Measurements from ENCODE around the gene KRTAP4-8.
"Not testable (repeated sequence)": the region's sequence is repeated elsewhere in the genome, so short reads cannot be mapped to it uniquely, and the experiment has no call there.

DNA sequence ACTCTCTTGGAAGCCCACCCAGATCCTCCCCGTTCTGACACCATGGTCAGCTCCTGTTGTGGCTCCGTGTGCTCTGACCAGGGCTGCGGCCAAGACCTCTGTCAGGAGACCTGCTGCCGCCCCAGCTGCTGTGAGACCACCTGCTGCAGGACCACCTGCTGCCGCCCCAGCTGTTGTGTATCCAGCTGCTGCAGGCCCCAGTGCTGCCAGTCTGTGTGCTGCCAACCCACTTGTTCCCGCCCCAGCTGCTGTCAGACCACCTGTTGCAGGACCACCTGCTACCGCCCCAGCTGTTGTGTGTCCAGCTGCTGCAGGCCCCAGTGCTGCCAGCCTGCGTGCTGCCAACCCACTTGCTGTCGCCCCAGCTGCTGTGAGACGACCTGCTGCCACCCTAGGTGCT is 7.4 kb upstream of the KRTAP4-8 start, which contains the start of gene KRTAP4-9:
- TF ChIP-seq, protein P1, sequence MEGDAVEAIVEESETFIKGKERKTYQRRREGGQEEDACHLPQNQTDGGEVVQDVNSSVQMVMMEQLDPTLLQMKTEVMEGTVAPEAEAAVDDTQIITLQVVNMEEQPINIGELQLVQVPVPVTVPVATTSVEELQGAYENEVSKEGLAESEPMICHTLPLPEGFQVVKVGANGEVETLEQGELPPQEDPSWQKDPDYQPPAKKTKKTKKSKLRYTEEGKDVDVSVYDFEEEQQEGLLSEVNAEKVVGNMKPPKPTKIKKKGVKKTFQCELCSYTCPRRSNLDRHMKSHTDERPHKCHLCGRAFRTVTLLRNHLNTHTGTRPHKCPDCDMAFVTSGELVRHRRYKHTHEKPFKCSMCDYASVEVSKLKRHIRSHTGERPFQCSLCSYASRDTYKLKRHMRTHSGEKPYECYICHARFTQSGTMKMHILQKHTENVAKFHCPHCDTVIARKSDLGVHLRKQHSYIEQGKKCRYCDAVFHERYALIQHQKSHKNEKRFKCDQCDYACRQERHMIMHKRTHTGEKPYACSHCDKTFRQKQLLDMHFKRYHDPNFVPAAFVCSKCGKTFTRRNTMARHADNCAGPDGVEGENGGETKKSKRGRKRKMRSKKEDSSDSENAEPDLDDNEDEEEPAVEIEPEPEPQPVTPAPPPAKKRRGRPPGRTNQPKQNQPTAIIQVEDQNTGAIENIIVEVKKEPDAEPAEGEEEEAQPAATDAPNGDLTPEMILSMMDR (IDR thresholded peaks at IDR 0.05), result not testable (repeated sequence)
- not testable (repeated sequence) for TF ChIP-seq POLR2A (IDR thresholded peaks at IDR 0.05)
